Measurements from ENCODE around the gene GZMM.

GRCh38 chr19:497869-498510, 45.9 kb upstream of the GZMM start:
- TF ChIP-seq CTCF (IDR thresholded peaks at IDR 0.05 in 4 of 5, conservative IDR thresholded peaks at IDR 0.05 in 1 of 5) (no peak), POLR2A (IDR thresholded peaks at IDR 0.05) (no peak)

Data from gastrocnemius medialis (tissue), 4 donors.